Stimulated activated CD8-positive, alpha-beta memory T cell treated with anti-CD3 and anti-CD28 coated beads, Interleukin-15, amount 100 ng/mL, for 4 hours (primary cell): Measurements from ENCODE around the gene TUBG1.

Experiments used
- DNase-seq, 2 donors: peaks; one replicate each; pipeline ENCODE4 v3.0.0-alpha.2; 2020; ENCODE audit warnings: low read depth in 2 of 2

The TUBG1 gene

DNA sequence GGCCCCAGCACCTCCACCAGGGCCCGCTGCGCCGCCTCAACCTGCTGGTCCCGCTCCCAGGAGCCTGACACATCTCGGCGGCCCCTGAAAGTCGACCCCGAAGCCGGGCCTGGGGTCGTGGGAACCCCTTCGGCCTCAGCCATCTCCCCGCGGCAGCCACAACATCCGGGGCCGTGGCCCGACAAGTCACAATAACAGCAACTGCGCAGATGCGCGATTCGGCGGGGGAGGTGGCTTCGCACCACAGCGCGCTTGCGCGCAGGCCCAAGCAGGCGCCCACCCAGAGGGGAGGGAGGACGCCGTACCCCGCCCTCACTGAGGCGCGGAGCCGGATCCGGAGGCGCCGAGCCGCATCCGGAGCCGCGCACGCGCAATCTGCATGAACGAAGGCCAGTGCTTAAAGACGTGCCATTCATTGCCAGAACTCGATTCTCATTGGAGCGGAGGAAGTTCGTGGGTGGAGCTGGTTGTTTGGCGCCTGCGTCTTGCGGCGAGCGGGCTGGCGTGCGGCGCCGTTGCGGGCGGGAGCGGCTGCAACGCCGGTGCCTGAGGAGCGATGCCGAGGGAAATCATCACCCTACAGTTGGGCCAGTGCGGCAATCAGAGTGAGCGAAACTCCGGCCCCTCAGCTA lies at the start of gene TUBG1, which contains the start of gene RETREG3:
TUBG1 (plus strand) TSS at position 502 of the 632 bp plus-strand sequence; CDS start at position 557, 55 bp downstream.
RETREG3 (minus strand) TSS at position 193 of the 632 bp plus-strand sequence; CDS start at position 143, 50 bp downstream.
- peak; percentile 98 to 99 for DNase-seq

- DNase-seq = no peak
Measured at GRCh38 chr17:42560246-42560645, 49.2 kb upstream of the TUBG1 start.

- DNase-seq = peak; percentile 79 to 86
Measured at GRCh38 chr17:42561897-42562387, 47.5 kb upstream of the TUBG1 start, which contains the start of gene COASY. Gene COASY, plus strand, starts transcription at chr17:42562148. Its CDS starts 475 bp downstream, at chr17:42562623.

DNA sequence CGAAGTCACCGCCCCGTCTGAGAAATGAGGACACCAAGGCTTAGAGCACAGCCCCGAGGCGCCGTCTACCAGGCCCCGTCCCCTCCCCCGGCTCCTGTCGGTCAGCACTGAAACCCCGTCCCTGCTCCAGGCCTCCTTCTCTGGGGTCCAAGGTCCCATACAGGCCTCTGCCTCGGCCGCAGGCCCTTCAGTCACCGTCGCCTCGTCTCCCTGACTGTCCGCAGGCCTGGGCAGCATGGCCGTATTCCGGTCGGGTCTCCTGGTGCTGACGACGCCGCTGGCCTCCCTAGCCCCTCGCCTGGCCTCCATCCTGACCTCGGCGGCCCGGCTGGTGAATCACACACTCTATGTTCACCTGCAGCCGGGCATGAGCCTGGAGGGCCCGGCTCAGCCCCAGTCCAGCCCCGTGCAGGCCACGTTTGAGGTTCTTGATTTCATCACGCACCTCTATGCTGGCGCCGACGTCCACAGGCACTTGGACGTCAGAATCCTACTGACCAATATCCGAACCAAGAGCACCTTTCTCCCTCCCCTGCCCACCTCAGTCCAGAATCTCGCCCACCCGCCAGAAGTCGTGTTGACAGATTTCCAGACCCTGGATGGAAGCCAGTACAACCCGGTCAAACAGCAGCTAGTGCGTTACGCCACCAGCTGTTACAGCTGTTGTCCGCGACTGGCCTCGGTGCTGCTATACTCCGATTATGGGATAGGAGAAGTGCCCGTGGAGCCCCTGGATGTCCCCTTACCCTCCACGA lies 46.9 kb upstream of the TUBG1 start:
- DNase-seq = no peak

DNA sequence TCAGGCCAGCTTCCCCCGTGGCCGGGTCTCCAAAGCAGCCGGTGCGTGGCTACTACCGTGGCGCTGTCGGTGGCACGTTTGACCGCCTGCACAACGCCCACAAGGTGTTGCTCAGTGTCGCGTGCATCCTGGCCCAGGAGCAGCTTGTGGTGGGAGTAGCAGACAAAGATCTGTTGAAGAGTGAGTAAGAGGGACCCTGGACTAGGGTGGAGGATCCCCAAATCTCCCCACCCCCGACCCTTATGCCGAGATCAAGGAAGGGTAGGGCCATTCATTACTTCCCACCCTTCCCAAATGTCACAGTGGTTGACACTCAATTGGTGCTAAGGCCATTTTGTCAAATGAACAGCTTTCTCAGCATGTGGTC lies 46.4 kb upstream of the TUBG1 start:
- DNase-seq = no peak

- DNase-seq = no peak
Measured at GRCh38 chr17:42563543-42563942, 45.9 kb upstream of the TUBG1 start.

GRCh38 chr17:42563950-42564349 lies 45.5 kb upstream of the TUBG1 start:
- DNase-seq = no peak

DNA sequence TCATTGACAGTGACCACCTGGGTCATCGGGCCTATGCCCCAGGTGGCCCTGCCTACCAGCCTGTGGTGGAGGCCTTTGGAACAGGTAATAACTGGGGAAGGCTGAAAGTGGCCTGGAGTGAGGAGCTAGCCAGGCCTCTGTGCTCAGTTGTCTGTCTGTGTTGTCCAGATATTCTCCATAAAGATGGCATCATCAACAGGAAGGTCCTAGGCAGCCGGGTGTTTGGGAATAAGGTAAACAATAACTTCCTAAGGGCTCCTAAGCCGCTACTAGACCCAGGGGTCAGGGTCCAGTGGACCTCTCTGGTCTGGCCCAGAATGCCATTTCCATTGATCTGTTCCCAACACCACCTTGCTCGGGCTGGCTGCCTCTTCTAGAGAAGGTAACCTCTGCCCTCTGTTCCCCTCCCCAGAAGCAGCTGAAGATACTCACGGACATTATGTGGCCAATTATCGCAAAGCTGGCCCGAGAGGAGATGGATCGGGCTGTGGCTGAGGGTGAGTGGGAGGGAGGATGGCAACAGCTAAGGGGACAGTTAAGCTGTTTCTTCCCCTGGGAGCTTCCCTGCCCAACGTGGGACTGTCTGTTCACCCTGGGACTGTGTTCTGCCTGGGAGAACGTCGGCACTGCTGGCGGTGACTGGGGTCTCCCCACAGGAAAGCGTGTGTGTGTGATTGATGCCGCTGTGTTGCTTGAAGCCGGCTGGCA lies 44.5 kb upstream of the TUBG1 start:
- DNase-seq = no peak

DNA sequence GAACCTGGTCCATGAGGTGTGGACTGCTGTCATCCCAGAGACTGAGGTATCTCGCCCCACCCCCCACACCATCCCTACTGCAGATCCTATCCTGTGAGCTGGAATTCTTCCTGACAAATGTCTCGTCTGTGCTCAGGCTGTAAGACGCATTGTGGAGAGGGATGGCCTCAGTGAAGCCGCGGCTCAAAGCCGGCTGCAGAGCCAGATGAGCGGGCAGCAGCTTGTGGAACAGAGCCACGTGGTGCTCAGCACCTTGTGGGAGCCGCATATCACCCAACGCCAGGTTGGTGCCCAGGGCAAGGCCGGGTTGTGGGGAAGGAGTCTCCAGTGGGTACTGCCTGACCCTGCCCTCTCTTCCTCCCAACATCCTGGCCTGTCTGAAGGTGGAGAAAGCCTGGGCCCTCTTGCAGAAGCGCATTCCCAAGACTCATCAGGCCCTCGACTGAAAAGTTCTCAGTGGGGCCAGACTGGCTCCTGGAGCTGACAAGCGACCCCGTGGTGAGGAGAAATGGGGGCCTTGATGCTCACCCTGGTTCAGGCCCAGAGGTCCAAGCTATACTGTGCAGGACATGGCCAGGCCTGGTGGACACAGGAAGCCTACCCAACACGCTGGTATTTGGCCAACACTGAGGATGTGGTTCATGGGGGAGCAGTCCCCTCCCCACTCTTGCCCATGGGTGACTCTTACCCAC lies 43.8 kb upstream of the TUBG1 start:
- no peak for DNase-seq

DNA sequence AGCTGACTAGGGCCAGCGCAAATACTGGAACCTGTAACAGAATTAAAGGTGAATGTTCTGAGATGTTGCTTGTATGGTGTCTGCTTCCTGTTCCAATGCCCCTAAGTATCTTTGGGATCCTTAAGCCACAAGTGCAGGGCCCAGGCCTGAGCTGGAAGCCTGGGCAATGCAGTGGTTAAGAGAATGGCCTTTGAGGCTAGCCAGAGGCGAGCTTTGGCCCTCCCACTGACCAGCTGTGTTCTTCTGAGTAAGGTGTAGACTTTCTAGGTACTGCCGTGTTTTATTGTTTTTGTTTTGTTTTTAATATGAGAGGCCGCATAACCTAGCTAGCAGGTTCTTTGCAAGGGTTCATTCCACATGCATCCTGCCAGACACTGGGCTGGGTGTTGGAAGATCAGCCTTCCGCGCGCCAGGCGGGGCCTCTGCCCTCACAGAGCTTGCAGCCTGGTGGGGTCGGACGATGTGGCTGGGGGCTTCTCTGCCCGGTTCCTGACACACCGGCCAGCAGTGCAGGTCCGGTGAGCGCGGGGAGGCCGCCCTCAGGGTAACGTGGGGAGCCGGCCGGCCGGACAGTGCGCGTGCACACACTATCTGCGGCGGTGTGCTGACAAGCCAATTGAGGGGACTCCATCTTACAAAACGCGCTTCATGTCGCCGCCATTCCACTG lies 43.1 kb upstream of the TUBG1 start:
- DNase-seq = no peak

DNA sequence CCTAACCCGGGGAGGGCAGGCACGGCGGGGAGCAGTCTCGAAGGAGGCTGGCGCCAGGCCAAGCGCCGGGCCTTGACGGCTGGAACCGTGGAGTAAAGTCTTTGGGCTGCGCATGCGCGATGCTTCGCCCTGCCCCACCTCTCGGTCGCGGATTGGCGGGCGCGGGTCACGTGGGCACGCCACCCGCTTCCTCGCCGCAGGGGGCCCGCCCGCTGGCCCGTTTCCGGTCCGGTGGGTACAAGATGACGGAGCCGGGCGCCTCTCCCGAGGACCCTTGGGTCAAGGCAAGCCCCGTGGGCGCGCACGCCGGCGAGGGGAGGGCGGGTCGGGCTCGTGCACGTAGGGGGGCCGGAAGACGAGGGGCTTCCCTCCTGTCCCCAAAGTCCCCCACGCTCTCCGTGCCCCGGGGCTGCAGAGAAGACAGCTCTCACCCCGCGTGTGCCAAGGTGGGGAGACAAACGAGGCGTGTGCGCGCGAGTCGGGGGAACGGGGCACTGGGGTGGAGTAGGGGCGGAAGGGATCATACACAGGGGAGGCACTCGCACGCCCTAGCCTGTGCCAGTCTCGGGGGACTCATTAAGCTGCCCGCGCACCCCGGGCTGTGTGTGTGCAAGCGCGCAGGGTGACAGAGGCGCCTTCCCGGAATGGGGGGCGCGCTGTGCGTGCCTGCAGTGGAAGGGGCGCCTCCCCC lies 42.5 kb upstream of the TUBG1 start, which contains the start of gene MLX:
MLX (plus strand) TSS at position 218 of the 691 bp plus-strand sequence; CDS start at position 243, 25 bp downstream.
- peak; percentile 77 to 83 for DNase-seq

- DNase-seq = no peak
Measured at GRCh38 chr17:42568341-42569111, 41.0 kb upstream of the TUBG1 start.

DNA sequence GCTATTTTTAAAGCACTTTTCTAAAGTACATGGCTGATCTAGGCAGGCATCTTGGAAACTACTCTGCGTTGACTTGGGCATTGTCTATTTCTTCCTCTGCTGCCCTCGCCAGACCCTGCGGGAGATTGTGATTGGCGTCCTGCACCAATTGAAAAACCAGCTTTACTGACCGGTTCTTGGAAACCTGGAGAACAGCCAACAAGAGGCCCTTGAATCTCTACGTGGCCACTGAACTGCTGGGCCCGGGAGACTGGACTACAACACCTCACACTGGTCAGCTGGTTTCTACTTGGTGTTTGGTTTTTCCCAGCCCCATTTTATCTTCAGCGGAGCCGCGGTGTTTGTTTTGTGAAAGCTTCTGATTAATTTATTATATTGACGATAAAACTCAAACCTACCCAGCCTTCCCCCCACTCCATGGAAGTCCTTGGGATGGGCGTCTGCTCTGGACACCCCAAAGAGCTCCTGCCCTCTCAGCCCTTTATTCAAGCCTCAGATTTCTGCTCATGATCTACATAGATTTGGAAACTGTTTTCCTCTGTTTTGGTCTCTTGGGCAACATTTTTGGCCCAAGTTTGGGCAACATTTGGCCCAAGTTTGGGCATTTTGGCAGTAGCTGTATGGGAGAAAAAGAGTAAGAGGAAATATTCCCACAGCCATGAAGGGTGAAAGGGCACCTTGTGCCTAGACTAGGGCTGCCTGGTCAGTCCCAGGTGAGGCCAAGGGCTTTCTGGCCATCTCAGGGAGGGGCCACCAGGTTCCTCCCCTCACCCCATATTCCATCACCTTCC lies 37.9 kb upstream of the TUBG1 start:
- no peak for DNase-seq

- no peak for DNase-seq
Measured at GRCh38 chr17:42573095-42573494, 36.4 kb upstream of the TUBG1 start.

- DNase-seq = no peak
Measured at GRCh38 chr17:42574463-42574862, 35.0 kb upstream of the TUBG1 start.

GRCh38 chr17:42577140-42577531 lies 32.3 kb upstream of the TUBG1 start:
- DNase-seq = no peak

DNA sequence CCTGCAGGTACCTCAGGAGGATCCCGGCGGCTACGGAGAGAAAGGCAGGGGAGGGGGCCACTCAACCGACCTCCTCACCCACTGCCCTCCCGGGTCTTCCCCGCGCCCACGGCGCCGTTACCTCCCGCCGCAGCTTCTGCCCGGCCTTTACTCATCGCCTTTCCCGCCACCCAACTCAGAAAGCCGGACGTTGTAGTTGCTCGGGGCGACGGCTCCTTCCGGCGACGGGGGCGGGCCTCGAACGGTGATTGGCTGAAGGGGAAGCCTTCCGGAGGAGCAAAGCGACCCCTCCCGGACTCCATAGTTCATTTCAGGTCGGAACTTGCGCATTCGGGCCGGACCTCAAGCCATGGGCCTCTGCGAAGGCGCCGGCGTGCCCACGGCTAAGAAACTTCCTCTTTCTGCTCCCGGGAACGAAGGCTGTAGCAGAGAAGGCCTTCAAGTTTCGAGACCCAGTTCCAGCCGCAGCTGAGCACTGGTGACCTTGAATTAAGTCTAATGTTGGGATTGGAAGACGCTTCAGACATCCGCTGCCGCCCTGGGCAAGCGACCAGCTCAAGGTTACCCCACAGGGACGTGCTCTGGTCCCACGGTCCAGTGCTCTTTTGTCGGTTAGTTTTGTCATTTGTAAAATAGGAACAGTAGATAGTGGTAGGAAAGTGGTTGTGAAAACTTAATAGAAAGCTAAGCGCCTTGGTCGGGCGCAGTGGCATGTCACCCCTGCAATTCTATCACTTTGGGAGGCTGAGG lies 31.8 kb upstream of the TUBG1 start, which contains the start of gene PSMC3IP:
PSMC3IP (minus strand) TSS at position 198 of the 750 bp plus-strand sequence; CDS start at position 155, 43 bp downstream.
- peak; percentile 80 to 85 for DNase-seq
